Pancreas (tissue), 10 donors: Measurements from ENCODE around the gene BEGAIN. TPM values are rescaled to one million over a fixed set of nuclear protein-coding genes. Genes with fewer than 3 reads are reported as not detected.

Experiments used
- ATAC-seq, 4 donors: fragments of 200-7000 bp; cut with Tn5 transposase; one replicate each; pipeline versions ENCODE4 v1.8.0 to v1.9.1; 2020; ENCODE audit warnings: mild to moderate bottlenecking in 4 of 4, moderate library complexity in 4 of 4
- DNase-seq, 6 donors: peaks; one replicate each; pipeline ENCODE4 v3.0.0-alpha.2; 2020
- FAIRE-seq: peaks from 2 replicates; lab custom pipeline; 2012; peaks lifted over from hg19 to GRCh38; lab: Jason Lieb, UNC
- H3K27ac ChIP-seq, 4 donors: fragments of 200-600 bp; sonication (generic); 1 replicate in 3 of 4; 2 replicates in 1 of 4; pipeline versions ENCODE4 v1.5.0 to v1.8.0; 2020
- H3K27me3 ChIP-seq, 4 donors: fragments of 200-600 bp; one replicate each; pipeline ENCODE4 v1.8.0; 2021
- H3K36me3 ChIP-seq, 3 donors: fragments of 200-600 bp; sonication (generic) in 1 of 3; one replicate each; pipeline versions ENCODE4 v1.5.0 to v1.8.0; 2020 to 2021
- H3K4me1 ChIP-seq, 3 donors: fragments of 200-600 bp; one replicate each; pipeline ENCODE4 v1.8.0; 2021
- H3K4me3 ChIP-seq, 4 donors: fragments of 200-600 bp; sonication (generic) in 2 of 4; one replicate each; pipeline versions ENCODE4 v1.5.0 to v1.8.0; 2020 to 2021
- H3K9me3 ChIP-seq, 4 donors: fragments of 200-600 bp; one replicate each; pipeline ENCODE4 v1.8.0; 2021
- WGBS, 2 donors: extraction: QIAGEN DNeasy Blood & Tissue Kit; methylation state at CpG; one replicate each; pipeline ENCODE4 v1.1.7; 2013; 5-methylcytosine and 5-hydroxymethylcytosine counted together
- intact Hi-C, 3 donors: fragments of 100-400 bp; cut with DNase I; formaldehyde crosslinking; loops; one replicate each; pipeline versions ENCODE4 v1.11.1 to v1.14.2; 2022
- polyA plus RNA-seq, 2 donors: library from polyadenylated mRNA; stranded (reverse); fragments of 200-250 nt; gene quantifications; one replicate each; pipeline ENCODE4 v1.2.3, GENCODE V29; 2013
- total RNA-seq, 6 donors: library from RNA; stranded (reverse); fragmentation: NEBNext Ultra II Directional in 4 of 6; extraction: Animal tissue kit (Norgen Biotek cat#: 25700) in 4 of 6; gene quantifications; one replicate each; pipeline versions ENCODE4 v1.2.1 to v1.2.4, GENCODE V29; 2021 to 2023
- TF ChIP-seq, protein P1 (sequence below), 4 donors: fragments of 200-600 bp; sonication (generic) in 3 of 4; IDR thresholded peaks; one replicate each; pipeline versions ENCODE4 v1.5.0 to v1.8.0; 2021; ENCODE audit warnings: antibody characterized with exemption in 4 of 4
- donor health status: healthy with polysubstance abuse.
- donor health status: DM: no; HTN: no; CAD: no; lungs with moderate emphysema.
- donor health status: DM: no; HTN: no; CAD: no.
- donor health status: control.
- donor health status: control.
- donor health status: Bipolar disorder and iron deficiency.
- donor health status: DM: yes; HTN: yes; CAD: no.
- donor health status: DM: no; HTN: no; CAD: no.
- donor health status: DM: no; HTN: no; CAD: no.
- donor health status: DM: yes; HTN: yes; CAD: no.

Gene BEGAIN
- total and polyA plus RNA-seq, 8 donors, result 9.1 to 32.2 (median 15.4) TPM

DNA sequence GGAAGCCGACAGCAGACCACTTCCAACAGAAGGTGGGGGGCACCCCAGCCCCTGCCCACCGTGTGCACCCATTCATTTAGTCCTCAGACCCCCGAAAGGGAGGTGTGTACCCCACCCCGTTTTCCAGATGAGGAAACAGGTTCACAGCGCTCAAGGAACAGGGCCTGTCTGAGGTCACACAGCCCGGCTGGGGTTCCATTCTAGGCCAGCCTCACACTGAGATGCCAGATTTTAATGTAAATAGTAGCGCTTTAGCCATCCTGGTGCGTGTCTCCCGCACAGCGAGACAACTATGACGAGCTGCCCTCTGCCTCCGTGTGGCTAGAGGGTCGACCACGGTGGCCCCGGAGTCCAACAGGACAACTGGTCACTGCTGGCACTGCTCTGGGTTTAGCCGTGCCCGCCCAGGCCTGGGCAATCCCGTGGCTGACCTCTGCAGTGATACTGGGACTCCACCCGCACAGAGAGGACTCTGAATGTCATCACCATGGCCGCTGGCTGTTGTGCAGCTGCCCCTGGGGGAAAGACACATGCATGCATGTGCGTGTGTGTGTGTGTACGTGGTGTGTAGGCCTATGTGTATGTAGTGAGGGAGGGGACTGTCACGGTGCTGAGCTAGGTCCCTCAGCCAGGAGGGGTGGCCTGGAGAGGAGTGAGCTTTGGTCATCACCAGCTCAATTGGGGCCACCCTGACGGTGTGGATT, 31.6 kb downstream of the BEGAIN start:
- FAIRE-seq, result no peak
- no peaks in the 10 kb centered on the region for H3K27me3 ChIP-seq

DNA sequence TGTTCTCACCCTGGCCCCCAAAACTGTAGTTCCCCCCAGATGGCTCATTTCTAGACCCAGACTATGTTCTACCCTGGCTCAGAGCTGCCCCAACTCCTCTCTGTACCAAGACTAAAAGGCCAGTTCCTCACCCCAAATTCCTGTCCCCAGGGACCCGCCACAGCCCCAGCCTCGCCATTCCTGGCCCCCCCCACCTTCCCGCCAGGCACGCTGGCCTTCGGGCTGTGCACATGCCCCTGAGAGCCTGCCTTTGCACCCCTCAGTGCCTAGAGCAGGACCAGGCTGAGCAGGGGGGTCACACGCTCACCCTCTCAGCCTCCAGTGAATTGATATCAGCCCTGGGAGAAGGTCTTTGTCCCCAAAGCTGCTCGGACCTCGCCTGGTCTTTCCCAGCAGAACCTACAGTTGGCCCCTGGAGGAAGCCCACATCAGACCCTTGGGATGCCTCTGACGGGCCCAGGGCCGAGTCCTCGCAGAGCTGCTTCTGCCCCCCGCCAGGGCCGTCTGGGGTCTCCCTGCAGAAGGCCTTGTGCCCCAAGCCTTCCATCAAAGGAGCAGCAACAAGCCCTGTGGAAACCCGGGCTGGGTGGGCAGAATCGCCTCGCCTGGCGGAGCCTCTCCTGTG, 32.4 kb downstream of the BEGAIN start:
- H3K27ac ChIP-seq, result no peak overlapping the region
- no peaks in the 10 kb centered on the region for H3K4me1 ChIP-seq
- H3K27me3 ChIP-seq, result no peaks in the 10 kb centered on the region
- intact Hi-C loops, result no loop called here
- WGBS, 2 donors, result 89 to 92% methylated on average over 16 to 17 of the region's 17 CpGs
- no peak overlapping the region for H3K4me3 ChIP-seq
- DNase-seq, result no peak
- no peak for ATAC-seq
- no peak for FAIRE-seq
- no peaks in the 10 kb centered on the region for H3K36me3 ChIP-seq
- TF ChIP-seq, protein P1, sequence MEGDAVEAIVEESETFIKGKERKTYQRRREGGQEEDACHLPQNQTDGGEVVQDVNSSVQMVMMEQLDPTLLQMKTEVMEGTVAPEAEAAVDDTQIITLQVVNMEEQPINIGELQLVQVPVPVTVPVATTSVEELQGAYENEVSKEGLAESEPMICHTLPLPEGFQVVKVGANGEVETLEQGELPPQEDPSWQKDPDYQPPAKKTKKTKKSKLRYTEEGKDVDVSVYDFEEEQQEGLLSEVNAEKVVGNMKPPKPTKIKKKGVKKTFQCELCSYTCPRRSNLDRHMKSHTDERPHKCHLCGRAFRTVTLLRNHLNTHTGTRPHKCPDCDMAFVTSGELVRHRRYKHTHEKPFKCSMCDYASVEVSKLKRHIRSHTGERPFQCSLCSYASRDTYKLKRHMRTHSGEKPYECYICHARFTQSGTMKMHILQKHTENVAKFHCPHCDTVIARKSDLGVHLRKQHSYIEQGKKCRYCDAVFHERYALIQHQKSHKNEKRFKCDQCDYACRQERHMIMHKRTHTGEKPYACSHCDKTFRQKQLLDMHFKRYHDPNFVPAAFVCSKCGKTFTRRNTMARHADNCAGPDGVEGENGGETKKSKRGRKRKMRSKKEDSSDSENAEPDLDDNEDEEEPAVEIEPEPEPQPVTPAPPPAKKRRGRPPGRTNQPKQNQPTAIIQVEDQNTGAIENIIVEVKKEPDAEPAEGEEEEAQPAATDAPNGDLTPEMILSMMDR (IDR thresholded peaks at IDR 0.05), result no peak
- no peaks in the 10 kb centered on the region for H3K9me3 ChIP-seq

More for the DNA sequence above, 31.6 kb downstream of the BEGAIN start:
- no peak overlapping the region for H3K27ac ChIP-seq
- ATAC-seq (no peak), DNase-seq (no peak)
- intact Hi-C loops, result no loop called here
- no peaks in the 10 kb centered on the region for H3K9me3 ChIP-seq
- TF ChIP-seq, protein P1 (IDR thresholded peaks at IDR 0.05), result no peak
- WGBS, 2 donors, result 77 to 80% methylated on average over 24 of the region's 24 CpGs
- H3K36me3 ChIP-seq, result no peaks in the 10 kb centered on the region
- H3K4me1 ChIP-seq, result no peaks in the 10 kb centered on the region
- no peak overlapping the region for H3K4me3 ChIP-seq

DNA sequence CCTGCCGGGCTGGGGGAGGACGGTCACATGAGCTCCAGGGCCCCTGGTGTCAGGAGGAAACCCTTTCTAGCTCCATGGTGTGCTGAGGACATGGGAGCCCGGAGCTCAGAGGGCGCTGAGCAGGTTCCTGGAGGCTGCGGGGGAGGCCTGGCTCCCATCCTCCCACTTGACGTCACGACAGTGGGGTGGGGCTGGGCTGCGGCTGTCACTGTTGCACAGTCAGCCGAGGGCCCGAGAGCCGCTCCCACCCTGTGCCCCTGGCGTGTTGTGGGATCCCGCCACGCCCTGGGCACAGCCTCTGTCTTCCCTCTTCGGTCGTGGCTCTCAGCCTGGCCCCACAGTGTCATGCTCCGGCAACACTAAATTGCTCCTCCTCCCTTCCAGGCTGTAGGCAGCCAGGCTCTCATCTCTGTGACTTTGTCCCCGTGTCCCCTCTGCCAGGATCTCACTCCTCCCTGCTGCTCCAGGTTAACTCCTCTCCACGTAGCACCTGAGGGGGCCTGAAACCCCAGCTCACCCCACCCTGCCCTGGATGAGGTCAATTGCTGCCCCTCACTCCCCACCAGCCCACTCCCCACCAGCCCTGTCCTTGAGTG, 33.0 kb downstream of the BEGAIN start:
- intact Hi-C loops, result no loop called here

DNA sequence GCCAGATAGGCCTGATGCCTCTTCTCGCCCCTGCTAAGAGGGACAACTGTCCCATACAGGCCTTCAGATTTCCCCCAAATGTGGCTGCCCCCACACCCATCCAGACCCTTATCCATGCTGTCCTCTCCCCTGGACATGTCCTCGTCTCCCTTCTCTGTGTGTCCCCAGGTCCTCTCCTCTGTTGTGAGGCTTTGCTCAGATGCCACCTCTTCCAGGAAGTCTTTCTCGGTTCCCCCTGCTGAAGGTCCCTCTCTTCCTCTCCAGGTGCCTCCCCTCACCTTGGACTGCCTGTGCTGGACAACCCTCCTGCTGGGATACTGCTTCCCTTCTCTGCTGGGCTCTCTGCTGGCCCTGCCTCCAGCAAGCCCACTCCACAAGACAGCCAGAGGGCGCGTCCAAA, 33.7 kb downstream of the BEGAIN start:
- no peaks in the 10 kb centered on the region for H3K9me3 ChIP-seq
- TF ChIP-seq, protein P1 (IDR thresholded peaks at IDR 0.05), result no peak
- 86 to 92% methylated on average over 5 of the region's 5 CpGs for WGBS, 2 donors

More for the DNA sequence above, 33.0 kb downstream of the BEGAIN start:
- no peak overlapping the region for H3K27ac ChIP-seq
- no peaks in the 10 kb centered on the region for H3K36me3 ChIP-seq
- peak in 2 of 4 donors; percentile 6 to 20 for ATAC-seq
- no peak for DNase-seq
- TF ChIP-seq, protein P1 (IDR thresholded peaks at IDR 0.05), result no peak
- H3K4me1 ChIP-seq, result no peaks in the 10 kb centered on the region
- FAIRE-seq, result no peak
- H3K27me3 ChIP-seq, result no peaks in the 10 kb centered on the region
- WGBS, 2 donors, result 72 to 73% methylated on average over 19 of the region's 19 CpGs
- no peaks in the 10 kb centered on the region for H3K9me3 ChIP-seq
- no peak overlapping the region for H3K4me3 ChIP-seq

More for the DNA sequence above, 33.7 kb downstream of the BEGAIN start:
- Histone ChIP-seq H3K27me3 (no peaks in the 10 kb centered on the region), H3K36me3 (no peaks in the 10 kb centered on the region), H3K4me1 (peaks cover 0 to 2% (median under 1%) of the 10 kb centered on the region in 3 donors), H3K27ac (no peak overlapping the region), H3K4me3 (no peak overlapping the region)
- FAIRE-seq, result no peak
- intact Hi-C loops, result no loop called here
- no peak for DNase-seq
- no peak for ATAC-seq
